K562 (cell line): ENCODE results near the gene HOXA2. TPM values are rescaled to one million over a fixed set of nuclear protein-coding genes. Genes with fewer than 3 reads are reported as not detected.

Experiments
- ATAC-seq: fragments of 200-7000 bp; cut with Tn5 transposase; 3 replicates; pipeline ENCODE4 v1.9.1; 2020; ENCODE audit warnings: moderate library complexity
- BruUV-seq: library from RNA; stranded (reverse); fragments of 400-500 nt; replicated peaks from 2 replicates; lab custom pipeline; 2021; lab: Mats Ljungman, UMichigan
- CTCF ChIA-PET: fragments of 300-600 bp; formaldehyde crosslinking; extraction: SDS; loops from one replicate; lab custom pipeline; 2021; ENCODE audit warnings: low intra/inter-chr PET ratio; lab: Yijun Ruan, JAX
- POLR2A ChIA-PET: fragments of 300-600, 350-650 bp; sonication (Branson Sonifier 250); formaldehyde crosslinking; extraction: SDS; loops from one replicate; lab custom pipeline; 2021; ENCODE audit warnings: antibody characterized with exemption, inconsistent platforms; lab: Yijun Ruan, JAX
- DNase-seq, 4 experiments: peaks; one replicate each; pipeline versions ENCODE4 v3.0.0 to v3.0.0-alpha.2; 2011 to 2018; ENCODE audit warnings: low spot score in 3 of 4, mixed read lengths in 3 of 4; ENCODE audit errors: extremely low read depth in 1 of 4
- FAIRE-seq: peaks from 2 replicates; lab custom pipeline; 2011; peaks lifted over from hg19 to GRCh38; lab: Jason Lieb, UNC
- H2AFZ ChIP-seq: 2 replicates; pipeline ENCODE4 v1.6.0; 2011; ENCODE audit warnings: low read depth, low read length, control low read depth, inconsistent platforms
- H3K27ac ChIP-seq: fragments of 200-600 bp; 3 replicates; pipeline ENCODE4 v1.8.0; 2011; ENCODE audit warnings: low read depth, mild to moderate bottlenecking, control low read depth, inconsistent platforms, low read length, moderate library complexity, mixed read lengths; ENCODE audit errors: extremely low read depth
- H3K27me3 ChIP-seq, 2 experiments: fragments of 300-600 bp in 1 of 2; 2 replicates in 1 of 2; 3 replicates in 1 of 2; pipeline versions ENCODE4 v1.6.0 to v1.8.0; 2011; ENCODE audit warnings: inconsistent platforms in 2 of 2, low read length in 2 of 2, mild to moderate bottlenecking in 1 of 2, mixed read lengths in 1 of 2, moderate library complexity in 1 of 2; ENCODE audit not compliant: control insufficient read depth in 2 of 2, insufficient read depth in 2 of 2
- H3K36me3 ChIP-seq: fragments of 300-600 bp; 3 replicates; pipeline ENCODE4 v1.8.0; 2011; ENCODE audit warnings: mild to moderate bottlenecking, low read length, inconsistent platforms; ENCODE audit not compliant: control insufficient read depth, insufficient read depth
- H3K4me1 ChIP-seq, 2 experiments: fragments of 200-600 bp in 1 of 2; replicated peaks in 1 of 2; 2 replicates in 1 of 2; 3 replicates in 1 of 2; pipeline versions ENCODE4 v1.5.1 to v1.8.0; 2011; ENCODE audit warnings: inconsistent platforms in 2 of 2, low read length in 2 of 2, mild to moderate bottlenecking in 1 of 2, mixed read lengths in 1 of 2, moderate library complexity in 1 of 2; ENCODE audit not compliant: control insufficient read depth in 2 of 2, insufficient read depth in 2 of 2
- H3K4me2 ChIP-seq: 2 replicates; pipeline ENCODE4 v1.6.1; 2011; ENCODE audit warnings: low read length, control low read depth, inconsistent platforms, mixed read lengths; ENCODE audit not compliant: insufficient read depth
- H3K4me3 ChIP-seq: fragments of 200-600 bp; sonication (generic), shearing (Covaris generic); 2 replicates; pipeline ENCODE4 v1.5.1; 2016; ENCODE audit warnings: control low read depth, inconsistent platforms
- H3K79me2 ChIP-seq: fragments of 200-600 bp; 3 replicates; pipeline ENCODE4 v1.8.0; 2011; ENCODE audit warnings: low read length, inconsistent platforms; ENCODE audit not compliant: control insufficient read depth, insufficient read depth
- H3K9ac ChIP-seq, 2 experiments: 2 replicates each; pipeline versions ENCODE4 v1.6.0 to v1.6.1; 2011; ENCODE audit warnings: low read depth in 2 of 2, low read length in 2 of 2, control low read depth in 1 of 2, inconsistent platforms in 1 of 2, mild to moderate bottlenecking in 1 of 2, mixed read lengths in 1 of 2; ENCODE audit not compliant: insufficient read depth in 1 of 2
- H3K9me1 ChIP-seq: one replicate; pipeline ENCODE4 v1.6.0; 2011; ENCODE audit warnings: inconsistent platforms, mild to moderate bottlenecking, low read length, moderate library complexity; ENCODE audit not compliant: control insufficient read depth, insufficient read depth
- H3K9me3 ChIP-seq: replicated peaks from 2 replicates; pipeline ENCODE4 v1.5.1; 2011; ENCODE audit warnings: low read depth, low read length, inconsistent platforms; ENCODE audit not compliant: control insufficient read depth, insufficient read depth
- H4K20me1 ChIP-seq: replicated peaks from 2 replicates; pipeline ENCODE4 v1.6.1; 2011; ENCODE audit warnings: low read length, inconsistent platforms, mixed read lengths; ENCODE audit not compliant: control insufficient read depth, insufficient read depth
- BCOR ChIP-seq: fragments of 450-650 bp; IDR thresholded peaks from 2 replicates; pipeline ENCODE4 v1.6.1; 2016
- DLX4 ChIP-seq: fragments of 250-450 bp; sonication (Bioruptor Pico); IDR thresholded peaks from 2 replicates; pipeline ENCODE4 v1.6.1; 2021; ENCODE audit warnings: mild to moderate bottlenecking
- EHMT2 ChIP-seq: fragments of 450-650 bp; IDR thresholded peaks from 2 replicates; pipeline ENCODE4 v1.6.1; 2018; ENCODE audit warnings: antibody characterized with exemption
- HNRNPK ChIP-seq: fragments of 200-400 bp; formaldehyde crosslinking; IDR thresholded peaks from one replicate; pipeline ENCODE4 v1.6.1; 2018; ENCODE audit warnings: mild to moderate bottlenecking, low read depth, low read length; ENCODE audit not compliant: poor library complexity, severe bottlenecking
- ILF3 ChIP-seq: fragments of 450-650 bp; IDR thresholded peaks from 2 replicates; pipeline ENCODE4 v1.6.1; 2018; ENCODE audit warnings: antibody characterized with exemption, mild to moderate bottlenecking, moderate library complexity, borderline replicate concordance
- NR3C1 ChIP-seq: sonication (generic); formaldehyde crosslinking; IDR thresholded peaks from 2 replicates; pipeline ENCODE4 v1.8.1; 2022; ENCODE audit warnings: missing genetic modification reagents
- SMAD3 ChIP-seq: fragments of 450-650 bp; formaldehyde crosslinking; conservative IDR thresholded peaks from 2 replicates; pipeline ENCODE4 v1.4.0; 2020; ENCODE audit warnings: mild to moderate bottlenecking
- TAF7 ChIP-seq: fragments of 450-650 bp; IDR thresholded peaks from 2 replicates; pipeline ENCODE4 v1.6.1; 2016; ENCODE audit warnings: missing genetic modification characterization, missing compliant biosample characterization
- YY1 ChIP-seq, 3 experiments: IDR thresholded peaks; 2 replicates each; pipeline ENCODE4 v1.6.1; 2011; ENCODE audit warnings: low read length in 2 of 3, mild to moderate bottlenecking in 2 of 3, moderate library complexity in 2 of 3, borderline replicate concordance in 1 of 3, control low read depth in 1 of 3, low read depth in 1 of 3; ENCODE audit not compliant: insufficient read depth in 3 of 3, insufficient replicate concordance in 2 of 3, control insufficient read depth in 1 of 3, insufficient read length in 1 of 3; ENCODE audit errors: extremely low read depth in 1 of 3
- WGBS: fragments of 100-300 bp; shearing (Covaris generic); methylation state at CpG from one replicate; pipeline ENCODE4 v1.1.6; 2016; ENCODE audit warnings: low coverage, mixed read lengths; ENCODE audit not compliant: insufficient coverage; ENCODE audit errors: missing lambda C conversion rate; 5-methylcytosine and 5-hydroxymethylcytosine counted together
- in situ Hi-C: fragments of 300-500 bp; cut with MboI; formaldehyde crosslinking; loops from 4 replicates; pipeline ENCODE4 v1.15.0; 2018; ENCODE audit warnings: inconsistent platforms, mixed read lengths
- intact Hi-C: fragments of 100-400 bp; cut with micrococcal nuclease; formaldehyde crosslinking; loops from 2 replicates; pipeline ENCODE4 v1.14.2; 2022
- polyA plus RNA-seq, 8 experiments: library from polyadenylated mRNA; depleted of rRNA in 4 of 8; stranded (reverse) in 5 of 8; unstranded in 3 of 8; fragments of >200 nt; fragmentation: Nextera tagmentation in 2 of 8; fragmentation: Illumina TruSeq in 1 of 8; extraction: Ambion mirVana in 2 of 8; extraction: Trizol in 1 of 8; gene quantifications; 2 replicates each; pipeline versions ENCODE4 v1.2.1 to v1.2.3, GENCODE V29; 2011 to 2014; ENCODE audit warnings: inconsistent platforms in 1 of 8, missing spikeins in 1 of 8
- total RNA-seq, 7 experiments: library from RNA; depleted of rRNA in 6 of 7; stranded (reverse); fragments of >200 nt in 6 of 7; fragmentation: Illumina TruSeq in 2 of 7; extraction: Trizol in 2 of 7; gene quantifications; 2 replicates each; pipeline versions ENCODE4 v1.2.1 to v1.2.3, GENCODE V29; 2011 to 2021; ENCODE audit warnings: low replicate concordance in 1 of 7

HOXA2 gene
- total and polyA plus RNA-seq, 9 of the 15 experiments (the other 6 are each of a cell fraction or from before 2014, with no cell fraction given): 0.04 TPM; not detected in 8

GRCh38 chr7:27128034-27128433 lies 25.6 kb upstream of the HOXA2 start:
- H3K79me2 ChIP-seq: no peaks in the 10 kb centered on the region

More at GRCh38 chr7:27128034-27128433, 25.6 kb upstream of the HOXA2 start:
- no peak for TF ChIP-seq BCOR
- no peak for TF ChIP-seq TAF7 (tag)
- no peak for TF ChIP-seq NR3C1
- no peak for TF ChIP-seq ILF3
- no peak for TF ChIP-seq YY1 (IDR thresholded peaks at IDR 0.05; ENCODE audit: borderline replicate concordance in 1 of 3, control insufficient read depth in 1 of 3, extremely low read depth in 1 of 3, insufficient read depth in 3 of 3, insufficient read length in 1 of 3, insufficient replicate concordance in 2 of 3, low read depth in 1 of 3, low read length in 2 of 3)
- no peak for TF ChIP-seq HNRNPK
- TF ChIP-seq DLX4 (CRISPR knock-in tag): no peak
- TF ChIP-seq EHMT2: no peak
- TF ChIP-seq SMAD3: no peak
- TF ChIP-seq, all 486 proteins: peak for 0
- Histone ChIP-seq H3K4me1 (no peaks in the 10 kb centered on the region), H3K9ac (no peak overlapping the region), H4K20me1 (no peaks in the 10 kb centered on the region; the same call in 1 of the 2 replicates), H3K9me3 (no peaks in the 10 kb centered on the region), H3K4me2 (no peak overlapping the region), H2AFZ (no peak overlapping the region), H3K36me3 (no peaks in the 10 kb centered on the region), H3K27me3 (peaks cover 13 to 45% of the 10 kb centered on the region in 2 experiments; a peak in 4 of 5 replicates), H3K9me1 (no peaks in the 10 kb centered on the region), H3K4me3 (no peak overlapping the region), H3K27ac (no peak overlapping the region)
- BruUV-seq: no TSS peak
- no peak for ATAC-seq
- DNase-seq: no peak
- in situ Hi-C loops: loop anchor here (5.0 kb wide), 1 partner anchor 51 kb away; no protein-coding TSS in a partner anchor
- CTCF ChIA-PET: no interaction called here
- no peak for FAIRE-seq
- POLR2A ChIA-PET: interaction anchor here (0.8 kb wide), 2 partner anchors 22 to 596 kb away, joined by 3 to 4 read pairs; no protein-coding TSS in a partner anchor
- WGBS: 0% methylated on average over 2 of the region's 2 CpGs
- intact Hi-C loops: no loop called here
